IPS-NIHi11 (cell line): ENCODE data around the gene APC2.
A peak's percentile ranks its signal among the peaks of the same experiment; 100 is the strongest.
"Not testable (repeated sequence)": the region's sequence is repeated elsewhere in the genome, so short reads cannot be mapped to it uniquely, and the experiment has no call there.

Experiments used
- DNase-seq: peaks from one replicate; pipeline ENCODE4 v3.0.0; 2012; ENCODE audit warnings: mixed read lengths, low spot score

The APC2 gene

GRCh38 chr19:1466461-1467214, 16.7 kb downstream of the APC2 start:
- DNase-seq = no peak

GRCh38 chr19:1467215-1467489, 17.2 kb downstream of the APC2 start:
- no peak for DNase-seq

- no peak for DNase-seq
Measured at GRCh38 chr19:1467490-1468273, 17.8 kb downstream of the APC2 start.

GRCh38 chr19:1468274-1468820, 18.4 kb downstream of the APC2 start:
- no peak for DNase-seq

GRCh38 chr19:1468821-1469254, 18.9 kb downstream of the APC2 start:
- peak; percentile 61 for DNase-seq

GRCh38 chr19:1469255-1470054, 19.5 kb downstream of the APC2 start:
- DNase-seq = peak; percentile 60

- no peak for DNase-seq
Measured at GRCh38 chr19:1470055-1470304, 20.1 kb downstream of the APC2 start.

GRCh38 chr19:1470305-1471009, 20.5 kb downstream of the APC2 start:
- DNase-seq = peak; percentile 82

- DNase-seq = peak; percentile 78
Measured at GRCh38 chr19:1471010-1471514, 21.1 kb downstream of the APC2 start.

- no peak for DNase-seq
Measured at GRCh38 chr19:1471515-1472160, 21.7 kb downstream of the APC2 start.

- no peak for DNase-seq
Measured at GRCh38 chr19:1472231-1473084, 22.5 kb downstream of the APC2 start.

GRCh38 chr19:1473085-1473851, 23.3 kb downstream of the APC2 start:
- no peak for DNase-seq

GRCh38 chr19:1474011-1474764, 24.3 kb downstream of the APC2 start:
- no peak for DNase-seq

GRCh38 chr19:1474765-1475351, 24.9 kb downstream of the APC2 start:
- no peak for DNase-seq

- DNase-seq = no peak
Measured at GRCh38 chr19:1475751-1476437, 26.0 kb downstream of the APC2 start.

GRCh38 chr19:1477056-1477455, 27.1 kb downstream of the APC2 start:
- DNase-seq = not testable (repeated sequence)

GRCh38 chr19:1478934-1479707, 29.2 kb downstream of the APC2 start, which contains the start of gene C19orf25:
TSS of gene C19orf25 (minus strand) at chr19:1479215. CDS start at chr19:1478903, 312 bp downstream.
- DNase-seq = peak; percentile 96
